IPS-NIHi11 (cell line): ENCODE measurements around the gene CALU.
A peak's percentile ranks its signal among the peaks of the same experiment; 100 is the strongest.

ENCODE experiments used
- DNase-seq: peaks from one replicate; pipeline ENCODE4 v3.0.0; 2012; ENCODE audit warnings: mixed read lengths, low spot score

Gene CALU

DNA sequence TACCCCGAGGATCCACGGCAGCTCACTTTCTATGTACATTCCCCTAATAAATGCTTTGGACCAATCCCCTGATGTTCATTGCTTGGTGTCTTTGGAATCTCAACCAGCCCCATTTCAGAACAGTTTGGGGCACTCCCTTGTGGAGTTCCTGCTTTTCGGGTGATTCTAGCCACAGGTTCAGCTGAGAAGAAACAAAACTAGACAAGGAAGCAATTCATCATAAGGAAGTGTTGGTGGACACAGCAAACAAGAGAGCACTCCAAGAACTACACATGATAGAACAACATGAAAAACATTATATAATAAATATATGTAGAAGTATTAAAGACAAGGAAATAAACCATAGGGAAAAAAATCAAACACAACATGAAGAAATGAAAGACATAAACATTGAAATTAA lies 46.6 kb downstream of the CALU start:
- DNase-seq: no peak

DNA sequence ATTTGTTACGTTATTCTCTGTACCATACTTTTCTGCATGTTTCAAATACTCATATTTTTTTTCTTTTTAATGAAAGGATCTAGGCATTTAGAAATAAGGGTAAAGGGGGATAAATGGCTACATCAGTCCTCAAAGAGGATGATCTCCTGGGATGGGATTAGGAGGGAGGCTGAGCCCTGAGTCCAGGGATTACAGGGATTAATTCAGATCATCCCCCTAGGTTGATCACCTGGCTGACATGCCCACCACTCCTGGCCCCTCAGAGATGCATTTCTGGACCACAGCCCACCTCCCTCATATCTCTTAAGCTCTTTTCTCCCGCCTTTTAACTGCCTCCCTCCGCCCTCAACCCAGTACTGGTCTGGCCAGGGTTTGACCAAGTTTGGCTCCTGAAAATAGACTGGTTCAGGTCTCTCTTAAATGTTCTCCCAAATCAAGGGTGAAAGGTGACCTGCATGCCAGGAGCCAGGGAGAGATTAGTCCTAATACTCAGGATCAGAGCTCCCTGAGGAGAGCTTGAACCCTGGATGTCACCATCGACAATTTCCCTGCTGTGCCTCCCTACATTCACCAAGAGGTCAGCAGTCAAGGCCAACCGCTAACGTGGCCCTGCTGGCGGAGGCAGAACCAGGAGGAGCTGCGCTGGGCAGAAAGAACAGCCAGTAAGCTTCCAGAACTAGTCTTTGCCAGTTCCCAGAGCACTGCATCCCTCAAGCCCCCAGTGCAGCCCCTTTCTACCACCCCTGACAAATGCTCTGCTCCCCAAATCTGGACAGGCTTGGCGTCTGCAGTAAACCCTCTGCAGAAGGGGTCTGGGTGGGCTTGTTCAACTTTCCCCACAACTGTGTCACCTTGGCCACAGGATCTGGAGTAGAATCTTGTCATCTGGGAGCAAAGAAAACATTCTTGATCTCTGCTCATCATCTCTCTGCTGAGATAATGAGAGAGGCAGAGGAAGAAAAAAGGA lies 49.6 kb downstream of the CALU start:
- no peak for DNase-seq

DNA sequence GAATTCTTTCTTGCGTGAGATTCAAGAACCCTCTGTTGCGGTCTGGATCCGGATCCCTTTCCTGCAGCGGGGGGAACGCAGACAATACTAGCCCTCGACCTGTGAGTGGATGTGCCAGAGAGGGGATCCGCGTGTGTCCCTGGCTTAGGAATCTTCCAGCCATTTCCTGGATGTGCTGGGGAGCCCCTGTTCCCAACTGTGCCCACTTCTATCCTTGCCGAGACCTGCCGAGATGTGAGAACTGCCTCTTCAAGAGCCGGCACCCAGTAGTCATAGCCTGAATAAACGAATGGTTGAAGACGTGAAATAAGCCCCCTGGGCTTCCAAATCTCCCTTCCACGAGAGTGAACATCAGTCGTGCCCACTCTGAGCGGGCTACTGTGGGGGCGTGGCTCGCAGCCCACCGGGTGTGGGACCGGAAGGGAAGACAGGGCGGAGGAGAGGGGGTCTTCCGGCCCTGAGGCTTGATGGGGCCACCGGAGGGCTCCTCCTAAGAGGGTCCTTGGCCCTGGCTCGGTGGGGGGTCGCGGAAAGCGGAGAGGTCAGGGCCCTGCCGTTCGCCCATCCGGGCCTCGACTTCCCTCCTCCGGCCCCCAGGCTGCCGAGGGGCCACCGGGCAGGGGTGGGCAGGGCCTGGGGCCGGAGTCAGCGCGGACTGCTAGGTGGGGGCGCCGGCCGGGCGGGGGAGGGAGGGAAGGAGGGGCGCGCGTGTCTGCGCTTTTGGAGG lies 51.3 kb downstream of the CALU start:
- DNase-seq: peak; percentile 68

DNA sequence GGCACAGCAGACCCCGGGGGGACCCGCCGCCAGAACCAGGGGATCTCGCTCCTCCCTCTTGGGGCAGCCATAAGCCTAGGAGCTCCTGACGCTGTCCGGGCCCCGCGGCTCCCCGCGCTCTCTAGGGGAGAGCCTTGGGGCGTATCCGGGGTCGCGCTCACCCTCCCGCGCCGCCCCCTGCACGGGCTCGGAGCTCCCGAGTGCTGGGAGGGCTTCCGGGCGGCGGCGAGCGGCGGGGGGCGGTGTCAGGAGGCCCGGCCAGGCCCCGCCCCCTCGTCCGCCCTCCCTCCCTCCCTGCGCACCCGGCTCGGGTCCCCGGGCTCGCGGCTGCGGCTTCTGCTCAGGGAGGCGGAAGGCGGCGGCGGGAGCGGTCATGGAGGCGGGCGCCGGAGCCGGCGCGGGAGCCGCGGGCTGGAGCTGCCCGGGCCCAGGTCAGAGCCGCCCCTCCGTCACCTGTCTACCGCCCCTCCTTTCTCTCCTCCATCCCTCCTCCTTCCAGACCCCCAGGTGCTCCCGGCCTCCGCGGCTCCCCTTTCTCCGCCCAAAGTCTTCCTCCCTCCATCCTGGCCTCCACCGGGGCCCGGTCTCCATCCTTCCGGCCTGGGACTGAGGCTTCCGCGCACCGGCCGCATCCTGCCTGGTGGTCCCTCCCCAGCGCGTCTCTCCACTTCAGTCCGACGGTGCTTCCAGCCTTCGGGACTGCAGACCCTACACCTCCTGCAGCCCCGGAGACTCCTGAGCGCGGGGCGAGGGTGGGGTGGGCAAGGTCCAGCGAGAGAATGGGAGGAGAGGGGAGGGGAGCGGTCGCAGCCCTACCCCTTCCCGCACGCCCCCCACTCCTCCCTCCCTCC lies 52.2 kb downstream of the CALU start, which contains the start of gene CCDC136:
CCDC136 (plus strand) TSS at position 848 of the 851 bp plus-strand sequence. CDS start 444 bp downstream, outside the sequence.
- peak; percentile 93 for DNase-seq

DNA sequence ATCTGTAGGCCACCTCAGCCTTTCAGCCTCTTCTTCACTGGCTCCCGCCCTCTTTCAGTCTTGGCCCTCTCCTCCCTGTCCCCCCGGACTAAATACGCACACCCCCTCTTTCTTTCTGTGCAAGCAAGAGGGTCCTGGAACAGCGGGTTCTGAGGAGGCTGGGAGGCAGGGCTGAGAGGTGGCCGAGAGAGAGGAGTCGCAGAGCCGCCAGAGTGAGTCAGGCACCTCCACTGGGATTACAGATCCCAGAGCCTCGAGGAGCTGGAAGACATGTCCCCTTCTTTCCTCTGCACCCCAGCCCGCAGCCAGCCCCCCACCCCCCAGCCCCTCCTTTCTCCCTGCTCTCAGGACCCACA lies 52.8 kb downstream of the CALU start:
- peak; percentile 23 for DNase-seq

DNA sequence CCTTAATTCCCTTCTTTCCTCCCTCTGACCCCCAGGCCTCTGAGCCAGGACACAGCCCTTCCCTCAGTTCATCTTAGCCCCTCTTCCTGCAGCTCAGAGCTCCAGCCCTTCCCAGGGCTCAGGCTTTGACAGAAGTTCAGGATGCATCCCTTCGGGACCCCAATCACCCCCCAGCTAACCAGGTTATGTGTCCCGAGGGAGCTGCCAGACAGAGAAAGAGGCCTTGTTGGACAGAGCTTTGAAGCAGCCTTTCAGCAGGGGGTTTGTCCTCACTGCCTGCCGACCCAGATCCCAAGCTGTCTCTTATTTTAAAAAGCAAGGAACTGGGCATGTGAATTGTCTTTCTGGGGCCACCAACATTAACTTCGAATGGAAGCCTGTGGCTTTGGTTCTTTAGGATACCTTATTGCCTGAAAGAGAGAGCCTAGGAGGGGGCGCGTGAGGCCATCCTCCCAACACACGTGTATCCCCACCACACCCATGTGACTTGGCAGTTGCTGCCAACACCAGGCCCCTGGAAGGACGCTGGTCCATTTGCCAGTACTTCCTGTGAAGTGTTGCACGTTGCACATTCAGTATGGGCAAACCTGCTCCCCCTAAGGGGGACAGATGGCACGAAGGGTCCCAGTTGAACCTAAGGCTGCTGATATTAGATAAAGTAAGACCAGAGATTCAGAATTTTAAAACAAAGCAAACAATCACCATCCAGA lies 53.5 kb downstream of the CALU start:
- DNase-seq: no peak

DNA sequence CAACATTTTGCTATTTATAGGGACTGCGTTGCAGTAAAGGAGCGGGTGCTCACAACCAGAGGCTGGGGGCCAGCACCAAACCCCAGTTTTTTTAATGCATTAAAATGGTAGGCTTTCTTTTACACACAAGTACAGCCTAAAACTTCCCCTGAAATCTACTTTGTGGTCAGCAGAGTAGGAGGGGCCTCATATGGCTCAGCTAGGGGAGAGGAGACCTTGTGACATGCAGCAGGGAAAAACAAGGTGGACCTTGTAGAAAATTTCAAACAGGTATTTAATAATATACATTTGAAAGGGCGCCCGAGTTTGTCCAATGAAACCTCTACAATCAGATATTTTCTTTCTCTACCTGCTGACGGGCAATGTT lies 54.0 kb downstream of the CALU start:
- no peak for DNase-seq

DNA sequence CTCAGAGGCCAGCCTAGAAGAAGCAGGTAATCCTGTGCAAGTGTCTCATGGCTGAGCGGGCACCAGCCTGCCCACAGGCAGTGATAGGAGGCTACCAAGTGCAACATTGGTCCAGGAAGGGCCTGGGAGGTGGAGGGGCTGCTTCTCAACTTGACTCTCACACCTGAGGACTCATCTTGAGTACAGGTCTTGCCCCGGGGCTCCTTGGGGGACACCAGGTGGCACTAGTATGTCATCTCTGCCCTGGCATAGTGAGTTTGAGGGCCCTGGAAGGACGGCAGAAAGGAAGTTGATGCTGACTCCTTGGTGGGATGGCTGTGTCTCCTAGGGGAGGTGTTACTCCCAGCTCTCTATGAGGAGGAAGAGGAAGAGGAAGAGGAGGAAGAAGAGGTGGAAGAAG lies 54.9 kb downstream of the CALU start:
- no peak for DNase-seq

DNA sequence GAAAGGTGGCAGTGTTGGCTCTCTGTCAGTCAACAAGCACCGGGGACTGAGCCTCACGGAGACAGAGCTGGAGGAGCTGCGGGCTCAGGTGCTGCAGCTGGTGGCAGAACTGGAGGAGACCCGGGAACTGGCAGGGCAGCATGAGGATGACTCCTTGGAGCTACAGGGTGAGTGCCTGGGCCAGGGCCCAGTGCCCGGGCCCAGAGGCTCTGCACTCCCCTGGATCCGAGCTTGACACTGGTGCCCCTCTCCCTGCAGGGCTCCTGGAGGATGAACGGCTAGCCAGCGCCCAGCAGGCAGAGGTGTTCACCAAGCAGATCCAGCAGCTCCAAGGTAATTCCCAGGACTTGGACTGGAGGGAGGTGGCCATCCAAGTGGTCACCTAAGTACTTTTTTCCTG lies 55.3 kb downstream of the CALU start:
- DNase-seq: no peak

DNA sequence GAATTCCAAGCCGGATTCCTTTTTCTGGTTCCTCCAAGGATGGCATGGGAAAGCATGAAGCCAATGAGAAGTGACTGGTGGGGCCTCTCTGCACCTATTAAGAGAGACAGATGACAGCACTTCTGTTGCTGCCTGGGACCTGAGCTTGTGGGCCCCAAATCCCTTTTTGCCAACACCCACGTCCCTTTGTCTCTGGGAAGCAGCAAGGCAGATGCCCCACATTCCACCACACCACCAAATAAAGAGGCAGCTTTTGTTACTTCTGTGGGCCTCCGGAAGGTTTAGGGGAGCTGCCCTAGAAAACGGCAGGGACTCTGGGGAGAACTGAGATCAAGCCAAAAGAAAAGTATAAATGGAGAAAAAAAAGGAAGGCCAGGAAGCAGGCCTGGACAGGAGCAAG lies 56.0 kb downstream of the CALU start:
- no peak for DNase-seq

DNA sequence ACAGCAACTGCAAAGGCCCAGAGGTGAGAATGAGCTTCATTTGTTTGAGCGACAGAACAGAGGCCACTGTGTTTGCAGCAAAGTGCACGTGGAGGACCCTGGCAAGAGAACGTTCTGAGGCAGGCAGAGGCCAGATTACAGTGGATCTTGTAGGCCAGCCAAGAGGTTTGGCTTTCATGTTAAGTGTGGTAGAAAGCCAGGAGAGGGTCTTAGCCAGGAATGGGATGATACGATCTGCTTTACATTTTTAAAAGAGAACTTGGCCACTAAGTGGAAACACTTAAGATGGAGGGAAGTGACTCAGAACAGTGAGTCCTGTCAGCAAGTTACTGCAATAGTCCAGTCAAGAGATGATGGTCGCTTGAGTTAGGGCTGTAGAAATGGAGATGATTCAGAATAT lies 57.2 kb downstream of the CALU start:
- DNase-seq: no peak

DNA sequence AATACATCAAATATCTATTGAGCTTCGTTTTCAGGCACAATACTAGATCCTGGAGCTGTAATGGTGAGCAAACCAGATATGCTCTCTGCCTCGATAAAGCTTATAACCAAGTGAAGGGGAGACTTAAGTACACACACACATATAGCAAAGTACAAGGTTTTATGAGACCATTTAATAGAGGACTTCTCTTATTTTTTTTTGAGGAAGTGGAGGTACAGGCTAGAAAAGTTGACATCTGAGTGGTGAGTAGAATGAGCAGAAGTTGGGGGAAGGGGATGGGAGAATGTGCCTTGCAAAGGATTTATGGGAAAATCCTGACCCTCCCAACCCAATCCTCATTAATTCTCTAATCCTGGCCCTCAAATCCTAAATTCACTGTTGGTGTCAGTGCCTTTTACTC lies 60.3 kb downstream of the CALU start:
- no peak for DNase-seq

DNA sequence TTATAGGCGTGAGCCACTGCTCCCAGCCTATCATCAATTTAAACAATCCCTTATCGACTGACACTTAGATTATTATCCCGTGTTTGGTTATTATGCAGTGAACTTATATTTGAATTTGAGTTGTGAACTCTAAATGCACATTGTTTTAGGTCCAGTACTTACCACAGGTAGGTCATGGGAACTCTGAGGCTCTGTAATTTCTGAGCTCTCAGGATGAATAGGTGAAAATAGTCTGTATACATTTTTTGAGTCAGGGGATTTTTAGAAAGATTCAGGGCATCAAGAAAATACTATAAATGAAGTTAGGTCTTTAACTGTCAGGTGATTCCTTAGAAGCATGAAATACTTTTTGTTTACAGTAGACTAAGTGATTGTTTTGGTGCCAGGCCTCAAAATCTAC lies 61.4 kb downstream of the CALU start:
- DNase-seq: no peak

DNA sequence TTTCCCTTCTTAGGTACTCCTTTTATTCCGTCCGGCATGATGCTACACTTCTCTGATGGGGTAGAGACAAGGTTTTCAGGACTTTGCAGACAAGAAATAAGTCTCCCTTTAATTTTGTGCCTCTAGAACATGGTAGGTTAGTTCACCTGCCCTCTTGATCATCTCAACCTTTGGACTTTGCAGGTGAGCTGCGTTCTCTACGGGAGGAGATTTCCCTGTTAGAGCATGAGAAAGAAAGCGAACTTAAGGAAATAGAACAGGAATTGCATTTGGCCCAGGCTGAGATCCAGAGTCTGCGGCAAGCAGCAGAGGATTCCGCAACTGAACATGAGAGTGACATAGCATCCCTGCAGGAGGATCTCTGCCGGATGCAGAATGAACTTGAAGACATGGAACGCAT lies 61.8 kb downstream of the CALU start:
- no peak for DNase-seq

DNA sequence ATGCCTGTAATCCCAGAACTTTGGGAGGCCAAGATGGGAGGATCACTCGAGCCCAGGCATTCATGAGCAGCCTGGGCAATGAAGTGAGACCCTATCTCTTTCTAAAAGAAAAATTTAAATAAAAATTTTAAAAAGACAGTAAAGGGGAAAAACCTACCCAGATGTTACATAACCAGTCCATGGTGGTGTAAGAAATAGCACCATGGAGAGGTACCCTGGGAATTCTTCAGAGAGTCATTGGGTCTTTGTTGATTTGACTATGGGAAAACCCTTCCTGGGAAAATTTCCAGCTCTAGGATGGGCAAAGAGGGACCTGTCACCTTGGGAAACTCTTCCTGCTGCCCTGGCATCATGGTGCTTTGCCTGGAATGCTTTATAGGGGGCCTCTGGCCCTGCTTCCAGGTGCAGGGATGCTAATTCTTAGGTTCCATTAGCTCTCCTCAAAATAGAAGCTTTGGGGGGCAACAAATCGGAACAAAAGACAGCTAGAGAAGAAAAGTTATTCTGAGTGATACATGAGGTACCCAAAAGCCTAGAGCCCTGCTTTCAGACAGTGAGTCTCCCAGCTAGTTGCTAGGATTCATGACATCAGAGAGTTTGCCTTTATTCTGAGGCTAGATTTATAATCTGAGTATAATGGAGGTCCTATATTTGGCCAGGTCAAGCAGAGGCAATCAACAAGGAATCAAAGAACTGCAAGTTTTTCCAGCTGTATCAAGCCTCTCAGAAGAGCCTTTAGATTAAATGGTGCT lies 62.7 kb downstream of the CALU start:
- DNase-seq: no peak

DNA sequence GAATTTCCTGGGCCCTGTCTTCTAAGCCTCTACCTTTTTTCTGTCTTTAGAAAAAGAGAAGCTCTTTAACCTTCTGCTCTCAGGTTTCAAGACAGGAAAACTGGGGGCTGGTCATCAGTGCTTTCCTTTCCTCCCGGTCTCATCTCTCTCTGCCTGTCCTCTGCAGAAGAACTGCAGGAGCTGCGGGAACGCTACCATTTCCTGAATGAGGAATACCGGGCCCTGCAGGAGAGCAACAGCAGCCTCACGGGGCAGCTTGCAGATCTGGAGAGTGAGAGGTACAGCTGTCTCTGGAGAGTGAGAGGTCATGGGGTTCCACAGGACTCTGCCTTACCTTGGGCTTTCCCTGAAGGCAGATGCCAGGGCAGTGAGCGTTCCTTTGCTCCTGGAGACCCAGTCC lies 65.3 kb downstream of the CALU start:
- DNase-seq: peak; percentile 30

DNA sequence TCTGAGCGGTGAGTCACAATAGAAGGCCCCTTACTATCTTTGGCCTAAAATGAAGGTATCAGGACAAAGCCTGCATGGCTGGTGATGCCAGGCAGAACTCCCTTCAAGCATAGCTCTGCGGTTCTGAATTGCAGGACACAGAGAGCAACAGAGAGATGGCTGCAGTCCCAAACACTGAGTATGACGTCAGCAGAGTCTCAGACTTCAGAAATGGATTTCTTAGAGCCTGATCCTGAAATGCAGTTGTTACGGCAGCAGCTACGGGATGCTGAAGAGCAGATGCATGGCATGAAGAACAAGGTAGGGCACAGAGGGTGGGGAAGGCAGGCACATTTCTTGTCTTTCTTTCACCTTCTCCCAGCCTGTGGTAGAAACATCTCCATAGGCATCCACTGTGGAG lies 66.1 kb downstream of the CALU start:
- no peak for DNase-seq

DNA sequence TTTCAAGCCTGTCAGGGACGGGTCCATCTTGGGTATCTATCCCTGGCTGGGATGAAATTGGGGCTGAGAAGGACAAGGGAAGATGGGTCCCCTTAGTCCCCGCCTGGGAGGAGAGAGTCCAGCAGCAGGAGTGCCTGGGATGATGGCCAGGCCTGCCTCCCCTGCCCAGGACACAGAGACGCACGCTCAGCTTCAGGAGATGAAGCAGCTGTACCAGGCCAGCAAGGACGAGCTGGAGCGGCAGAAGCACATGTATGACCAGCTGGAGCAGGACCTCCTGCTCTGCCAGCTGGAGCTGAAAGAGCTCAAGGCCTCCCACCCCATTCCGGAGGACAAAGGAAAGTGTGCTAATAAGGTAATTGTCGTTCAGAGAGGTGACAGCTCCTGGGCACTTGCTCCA lies 68.0 kb downstream of the CALU start:
- DNase-seq: no peak

DNA sequence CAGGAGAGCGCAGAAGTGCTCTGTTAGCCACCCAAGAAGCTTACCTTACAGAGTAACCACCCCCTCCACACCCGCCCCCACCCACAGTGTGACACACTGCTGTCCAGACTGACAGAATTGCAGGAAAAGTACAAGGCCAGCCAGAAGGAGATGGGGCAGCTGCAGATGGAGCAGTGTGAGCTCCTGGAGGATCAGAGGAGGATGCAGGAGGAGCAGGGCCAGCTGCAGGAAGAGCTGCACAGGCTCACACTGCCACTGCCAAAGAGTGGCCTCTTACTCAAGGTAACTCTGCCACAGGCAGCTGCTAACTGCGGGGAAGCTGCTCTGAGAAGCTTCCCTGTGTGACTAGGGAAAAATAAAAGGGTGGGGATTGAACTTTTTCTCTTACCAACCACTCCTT lies 70.2 kb downstream of the CALU start:
- no peak for DNase-seq

DNA sequence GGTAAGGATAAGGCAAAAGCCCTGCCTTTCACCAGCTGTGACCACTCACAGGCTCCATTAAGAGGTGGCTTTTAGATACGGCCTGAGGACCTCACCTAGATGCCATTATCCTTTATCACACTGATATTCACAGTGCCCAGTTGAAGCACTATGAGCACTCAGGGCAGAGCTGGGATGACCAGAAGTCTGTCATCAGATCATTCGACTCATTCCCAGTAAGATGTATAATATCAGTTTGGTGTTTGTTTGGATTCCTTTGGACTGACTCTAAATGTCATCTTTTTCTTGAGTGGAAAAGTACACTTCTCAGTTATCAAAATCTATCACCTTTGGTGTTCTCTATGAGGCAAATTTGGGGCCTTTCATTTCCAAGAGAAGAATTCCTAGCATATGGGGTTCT lies 71.3 kb downstream of the CALU start:
- no peak for DNase-seq

DNA sequence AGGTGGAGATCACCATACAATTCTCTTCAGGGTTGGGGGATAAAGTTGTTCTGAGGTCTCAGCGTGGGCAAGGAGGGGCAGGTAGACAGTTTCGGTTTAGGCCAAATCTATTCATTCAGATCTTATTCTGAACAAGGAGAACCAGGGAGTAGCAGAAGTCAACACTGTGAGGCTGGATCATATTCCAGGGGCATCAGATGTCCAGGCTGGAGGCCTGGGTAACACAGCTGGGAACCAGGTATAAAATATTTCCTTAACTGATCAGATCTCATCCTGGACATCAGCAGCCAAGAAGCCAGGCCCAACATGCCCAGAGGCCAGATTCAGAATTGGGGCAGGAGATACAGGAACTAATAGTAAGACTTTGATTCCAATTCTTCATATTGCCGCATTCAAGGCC lies 71.8 kb downstream of the CALU start:
- no peak for DNase-seq
